ENCODE results near the gene KIF23.

KIF23 gene

DNA sequence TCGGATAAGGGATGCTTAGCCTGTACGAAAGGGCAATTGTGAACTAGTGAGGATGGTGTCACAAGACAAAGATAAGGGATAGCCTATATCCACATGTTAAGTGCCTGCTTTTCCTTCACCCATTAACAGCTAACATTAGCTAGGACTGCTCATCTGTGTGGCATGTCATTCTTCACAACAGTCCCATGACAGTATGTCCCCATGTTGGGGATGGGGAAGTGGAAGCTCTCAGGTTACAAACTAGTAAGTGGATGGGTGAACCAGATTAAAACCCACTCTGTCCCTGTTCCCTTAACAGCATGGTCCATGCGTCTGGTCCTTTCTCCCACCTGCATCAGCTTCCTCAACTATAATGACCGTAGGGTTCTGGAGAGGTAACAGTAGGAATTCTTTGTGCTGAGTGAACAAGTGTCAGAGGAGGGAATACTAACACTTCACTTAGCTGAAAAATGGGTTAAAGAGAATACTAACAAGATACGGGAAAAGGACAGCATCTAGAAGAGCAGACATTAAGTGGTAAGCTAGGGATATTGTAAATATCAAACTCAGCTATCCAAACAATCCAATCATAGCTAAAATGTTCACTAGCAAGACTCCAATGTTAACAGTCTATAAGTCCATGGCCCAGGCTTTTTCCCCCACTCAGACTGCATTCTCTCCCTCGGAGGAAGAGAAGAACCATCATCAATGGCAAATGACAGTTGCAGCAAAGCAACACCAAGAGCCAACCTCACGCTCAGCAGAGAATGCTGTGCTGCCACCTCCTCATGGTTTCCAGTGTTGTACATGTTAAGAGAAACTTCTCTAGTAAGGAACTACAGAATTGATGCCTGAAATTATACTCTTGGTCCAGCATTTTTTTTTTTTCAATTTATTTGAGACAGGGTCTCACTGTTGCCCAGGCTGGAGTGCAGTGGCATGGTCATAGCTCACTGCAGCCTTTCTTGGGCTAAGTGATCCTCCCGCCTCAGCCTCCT lies 43.4 kb downstream of the KIF23 start:
- peaks cover 28% of the 10 kb centered on the region for H3K4me1 Mint-ChIP-seq (ENCODE audit: low read depth)
- peaks cover 48% of the 10 kb centered on the region for H3K36me3 Mint-ChIP-seq (ENCODE audit: low read depth)
- H3K4me3 Mint-ChIP-seq, result no peak overlapping the region

DNA sequence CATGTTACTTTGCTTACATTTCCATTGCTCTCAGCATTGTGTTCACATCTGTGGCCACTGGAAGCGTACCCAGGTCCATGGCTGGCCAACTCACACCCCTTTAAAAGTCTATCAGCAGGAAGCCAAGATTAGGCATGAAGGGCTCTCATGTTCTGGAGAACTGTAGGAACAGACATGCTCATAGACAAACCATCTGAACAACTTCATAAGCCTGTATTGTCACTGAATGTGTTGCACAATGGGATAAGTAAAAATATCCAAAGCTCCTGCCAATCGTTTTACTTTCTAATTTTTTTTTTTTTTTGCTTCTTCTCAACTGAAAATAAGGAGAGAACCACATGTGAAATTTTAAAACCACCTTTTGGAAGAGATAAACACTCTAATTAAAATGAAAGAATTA lies 44.9 kb downstream of the KIF23 start:
- peaks cover 38% of the 10 kb centered on the region for H3K36me3 Mint-ChIP-seq (ENCODE audit: low read depth)
- H3K9me3 Mint-ChIP-seq, result no peaks in the 10 kb centered on the region
- H3K4me3 Mint-ChIP-seq, result no peak overlapping the region
- peaks cover 32% of the 10 kb centered on the region for H3K4me1 Mint-ChIP-seq (ENCODE audit: low read depth)
- H3K27me3 Mint-ChIP-seq (ENCODE audit: low read depth), result no peaks in the 10 kb centered on the region
- no peak for DNase-seq (ENCODE audit: low spot score)
- H3K27ac Mint-ChIP-seq, result no peak overlapping the region

More for the DNA sequence above, 43.4 kb downstream of the KIF23 start:
- no peak for DNase-seq (ENCODE audit: low spot score)
- H3K27me3 Mint-ChIP-seq (ENCODE audit: low read depth), result no peaks in the 10 kb centered on the region
- no peaks in the 10 kb centered on the region for H3K9me3 Mint-ChIP-seq
- no peak overlapping the region for H3K27ac Mint-ChIP-seq

DNA sequence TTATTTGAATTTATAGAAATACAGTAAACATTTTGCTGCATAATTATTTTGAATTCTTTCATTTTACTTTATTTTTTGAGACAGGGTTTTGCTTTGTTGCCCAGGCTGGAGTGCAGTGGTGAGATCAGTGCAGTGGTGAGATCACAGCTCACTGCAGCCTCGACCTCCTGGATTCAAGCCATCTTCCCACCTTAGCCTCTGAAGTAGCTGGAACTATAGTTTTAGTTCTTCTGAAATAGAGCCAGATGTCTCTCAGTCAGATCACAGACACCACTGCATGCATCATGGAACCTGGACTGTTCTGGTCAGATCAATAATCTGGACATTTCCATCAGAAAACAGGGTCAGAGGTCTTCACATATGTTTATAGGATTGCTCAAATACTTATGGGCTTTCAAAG lies 46.3 kb downstream of the KIF23 start:
- Mint-ChIP-seq H3K9me3 (no peaks in the 10 kb centered on the region), H3K36me3 (ENCODE audit: low read depth) (peaks cover 24% of the 10 kb centered on the region), H3K4me3 (no peak overlapping the region), H3K27me3 (ENCODE audit: low read depth) (peaks cover 9% of the 10 kb centered on the region), H3K27ac (no peak overlapping the region), H3K4me1 (ENCODE audit: low read depth) (peaks cover 18% of the 10 kb centered on the region)
- no peak for DNase-seq (ENCODE audit: low spot score)

GRCh38 chr15:69462030-69462492 lies 47.9 kb downstream of the KIF23 start:
- Mint-ChIP-seq H3K27me3 (ENCODE audit: low read depth) (peaks cover 14% of the 10 kb centered on the region), H3K36me3 (ENCODE audit: low read depth) (peaks cover 12% of the 10 kb centered on the region), H3K27ac (no peak overlapping the region), H3K4me1 (ENCODE audit: low read depth) (peaks cover 14% of the 10 kb centered on the region), H3K4me3 (peak overlapping the region; percentile 85), H3K9me3 (no peaks in the 10 kb centered on the region)
- DNase-seq (ENCODE audit: low spot score), result no peak

DNA sequence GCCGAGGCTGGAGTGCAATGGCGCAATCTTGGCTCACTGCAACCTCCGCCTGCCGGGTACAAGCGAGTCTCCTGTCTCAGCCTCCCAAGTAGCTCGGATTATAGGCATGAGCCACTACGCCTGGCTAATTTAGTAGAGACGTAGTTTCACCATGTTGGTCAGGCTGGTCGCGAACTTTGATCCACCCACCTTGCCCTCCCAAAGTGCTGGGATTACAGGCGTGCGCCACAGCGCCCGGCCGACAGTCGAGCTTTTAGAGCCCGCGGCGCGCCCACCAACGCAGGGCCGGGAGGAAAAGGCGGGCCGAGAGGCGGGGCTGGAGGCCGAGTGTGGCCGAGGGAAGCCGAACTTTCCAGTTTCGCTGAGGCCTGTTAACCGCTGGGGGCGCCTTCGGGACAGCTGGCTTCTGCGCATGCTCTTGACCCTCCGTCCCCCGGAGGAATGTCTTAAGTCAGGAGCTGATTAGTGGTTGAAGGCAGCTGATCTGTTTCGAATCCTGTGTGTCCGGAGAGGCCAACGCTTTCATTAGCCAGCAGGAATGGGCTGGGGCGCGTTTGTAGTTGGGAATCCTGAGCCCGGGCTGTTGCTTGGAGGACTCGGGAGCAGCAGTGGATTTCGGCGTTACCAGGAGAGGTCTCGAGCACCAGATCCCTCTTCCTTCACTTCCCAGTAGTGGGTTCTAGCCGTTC lies 48.5 kb downstream of the KIF23 start:
- Mint-ChIP-seq H3K4me3 (peak overlapping the region; percentile 85), H3K27me3 (ENCODE audit: low read depth) (peaks cover 14% of the 10 kb centered on the region), H3K27ac (peak overlapping the region; percentile 16), H3K9me3 (no peaks in the 10 kb centered on the region), H3K4me1 (ENCODE audit: low read depth) (peaks cover 14% of the 10 kb centered on the region), H3K36me3 (ENCODE audit: low read depth) (peaks cover 7% of the 10 kb centered on the region)
- DNase-seq (ENCODE audit: low spot score), result peak; percentile 89

- DNase-seq (ENCODE audit: low spot score), result no peak
- Mint-ChIP-seq H3K4me1 (ENCODE audit: low read depth) (peaks cover 17% of the 10 kb centered on the region), H3K9me3 (no peaks in the 10 kb centered on the region), H3K27ac (no peak overlapping the region), H3K4me3 (peak overlapping the region; percentile 85), H3K36me3 (ENCODE audit: low read depth) (peaks cover 6% of the 10 kb centered on the region), H3K27me3 (ENCODE audit: low read depth) (peaks cover 14% of the 10 kb centered on the region)
These were observed 49.1 kb downstream of the KIF23 start for GRCh38 chr15:69463182-69463756.

DNA sequence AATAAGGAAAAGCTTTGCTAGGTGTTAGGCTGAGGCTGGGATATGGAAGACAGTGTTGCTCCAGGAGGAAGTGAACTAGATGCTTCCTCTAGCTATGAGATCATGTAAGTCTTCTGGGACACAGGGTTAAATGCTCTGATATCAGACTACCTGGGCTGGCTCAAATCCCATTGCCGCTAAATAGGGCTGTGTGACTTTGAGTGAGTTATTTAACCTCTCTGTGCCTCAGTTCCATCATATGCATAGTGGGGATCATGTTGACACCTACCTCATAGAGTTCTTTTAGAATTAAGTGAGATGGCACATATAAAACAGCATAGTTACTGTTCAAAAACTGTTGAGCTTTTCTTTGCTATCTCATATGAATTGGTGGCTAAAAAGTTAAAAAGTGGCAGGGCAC lies 51.1 kb downstream of the KIF23 start:
- H3K9me3 Mint-ChIP-seq, result no peaks in the 10 kb centered on the region
- peaks cover 33% of the 10 kb centered on the region for H3K4me1 Mint-ChIP-seq (ENCODE audit: low read depth)
- H3K36me3 Mint-ChIP-seq (ENCODE audit: low read depth), result no peaks in the 10 kb centered on the region
- DNase-seq (ENCODE audit: low spot score), result no peak
- H3K27ac Mint-ChIP-seq, result no peak overlapping the region
- H3K4me3 Mint-ChIP-seq, result no peak overlapping the region
- peaks cover 14% of the 10 kb centered on the region for H3K27me3 Mint-ChIP-seq (ENCODE audit: low read depth)

DNA sequence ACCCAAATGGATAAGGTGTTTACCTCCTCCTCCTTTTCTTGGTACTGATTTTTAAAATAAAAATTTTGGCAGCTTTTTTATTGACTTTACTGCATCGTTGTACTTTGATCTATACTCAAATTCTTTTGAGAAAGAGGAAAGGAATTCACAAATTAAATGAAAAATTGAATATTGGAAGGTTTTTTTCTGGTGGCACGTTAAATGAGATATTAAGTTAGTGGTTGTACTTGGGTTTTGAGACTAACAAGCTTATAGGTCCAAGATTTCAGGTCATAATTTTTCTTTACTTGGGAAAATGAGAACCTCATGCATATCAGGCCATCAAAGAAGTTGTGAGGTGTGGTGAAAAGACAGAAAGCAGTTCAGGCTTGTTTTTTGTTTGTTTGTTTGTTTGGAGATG lies 52.6 kb downstream of the KIF23 start:
- Mint-ChIP-seq H3K9me3 (no peaks in the 10 kb centered on the region), H3K4me3 (no peak overlapping the region), H3K36me3 (ENCODE audit: low read depth) (no peaks in the 10 kb centered on the region), H3K4me1 (ENCODE audit: low read depth) (peaks cover 31% of the 10 kb centered on the region), H3K27me3 (ENCODE audit: low read depth) (peaks cover 20% of the 10 kb centered on the region), H3K27ac (no peak overlapping the region)
- DNase-seq (ENCODE audit: low spot score), result no peak

GRCh38 chr15:69467636-69468035 lies 53.5 kb downstream of the KIF23 start:
- Mint-ChIP-seq H3K4me1 (ENCODE audit: low read depth) (peaks cover 27% of the 10 kb centered on the region), H3K4me3 (no peak overlapping the region), H3K27ac (no peak overlapping the region), H3K36me3 (ENCODE audit: low read depth) (no peaks in the 10 kb centered on the region), H3K9me3 (no peaks in the 10 kb centered on the region), H3K27me3 (ENCODE audit: low read depth) (peaks cover 23% of the 10 kb centered on the region)
- no peak for DNase-seq (ENCODE audit: low spot score)

DNA sequence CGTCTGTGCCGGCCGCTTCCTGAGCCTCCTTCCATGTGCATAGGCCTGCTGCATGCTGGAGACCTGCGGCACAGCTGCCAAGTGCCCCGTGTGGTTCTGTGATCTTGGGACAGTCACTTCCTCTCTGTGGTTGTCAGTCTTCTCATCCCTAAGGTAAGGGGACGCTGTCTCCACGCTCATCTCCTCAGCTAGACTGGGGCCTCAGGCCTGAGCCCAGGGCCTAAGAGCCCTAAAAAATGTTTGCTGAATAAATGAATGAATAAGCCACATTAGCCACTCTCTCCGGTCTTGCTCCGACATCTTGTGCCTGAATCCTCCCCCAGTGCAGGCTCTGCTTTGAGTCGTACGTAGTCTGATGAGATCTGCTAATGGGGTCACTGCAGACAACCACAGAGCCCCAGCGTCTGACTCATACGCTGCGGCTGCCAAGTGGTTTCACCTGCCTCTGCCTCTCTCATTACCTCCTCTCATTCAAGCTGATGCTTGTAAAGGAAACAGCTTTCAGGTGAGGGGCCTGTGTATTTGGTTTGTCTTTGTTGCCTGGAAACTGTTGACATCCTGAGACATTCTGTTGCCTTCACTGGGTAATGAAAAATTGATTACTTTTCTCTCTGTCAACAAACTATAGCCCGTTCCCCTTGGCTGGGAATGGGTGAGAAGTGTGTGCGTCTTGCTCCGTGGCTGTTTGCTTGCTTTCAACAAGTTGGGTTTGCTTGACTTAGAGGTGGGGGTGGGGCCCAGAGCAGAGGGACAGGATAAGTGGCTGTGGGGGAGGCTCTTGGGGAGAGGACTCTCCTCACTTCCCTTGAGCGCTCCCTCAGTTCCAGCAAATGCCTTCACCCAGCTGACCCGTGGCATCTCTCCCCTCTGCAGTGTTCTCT lies 54.3 kb downstream of the KIF23 start:
- Mint-ChIP-seq H3K4me3 (peak overlapping the region; percentile 73), H3K27me3 (ENCODE audit: low read depth) (peaks cover 23% of the 10 kb centered on the region), H3K9me3 (no peaks in the 10 kb centered on the region), H3K27ac (peak overlapping the region; percentile 85), H3K36me3 (ENCODE audit: low read depth) (no peaks in the 10 kb centered on the region), H3K4me1 (ENCODE audit: low read depth) (peaks cover 25% of the 10 kb centered on the region)
- DNase-seq (ENCODE audit: low spot score), result peak; percentile 79

- no peak for DNase-seq (ENCODE audit: low spot score)
- peak overlapping the region; percentile 73 for H3K4me3 Mint-ChIP-seq
- H3K4me1 Mint-ChIP-seq (ENCODE audit: low read depth), result peaks cover 22% of the 10 kb centered on the region
- no peaks in the 10 kb centered on the region for H3K36me3 Mint-ChIP-seq (ENCODE audit: low read depth)
- H3K27ac Mint-ChIP-seq, result no peak overlapping the region
- peaks cover 25% of the 10 kb centered on the region for H3K27me3 Mint-ChIP-seq (ENCODE audit: low read depth)
- no peaks in the 10 kb centered on the region for H3K9me3 Mint-ChIP-seq
These were observed 55.5 kb downstream of the KIF23 start for GRCh38 chr15:69469467-69470201.

DNA sequence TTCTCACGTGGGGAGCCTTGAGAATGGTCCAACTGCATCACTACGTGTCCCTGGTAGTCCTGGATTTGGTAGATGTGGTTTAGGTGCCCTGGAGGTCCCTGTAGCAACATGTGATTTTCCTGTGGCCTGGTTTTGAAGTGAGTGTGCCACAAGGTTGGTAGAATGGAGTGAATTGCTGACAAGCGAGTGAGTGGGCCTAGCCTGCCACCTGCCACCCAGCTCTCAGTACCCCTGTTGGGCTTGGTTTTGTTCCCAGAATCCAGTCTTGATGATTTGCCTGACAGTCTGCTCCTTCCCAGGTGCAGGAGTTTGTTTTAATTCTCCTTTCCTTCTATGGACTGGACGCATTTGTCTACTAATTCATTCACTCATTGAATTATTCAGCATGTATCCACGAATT lies 57.9 kb downstream of the KIF23 start:
- no peak for DNase-seq (ENCODE audit: low spot score)

GRCh38 chr15:69472562-69472961 lies 58.4 kb downstream of the KIF23 start:
- H3K27ac Mint-ChIP-seq, result no peak overlapping the region
- peaks cover 21% of the 10 kb centered on the region for H3K27me3 Mint-ChIP-seq (ENCODE audit: low read depth)
- H3K4me3 Mint-ChIP-seq, result no peak overlapping the region
- H3K4me1 Mint-ChIP-seq (ENCODE audit: low read depth), result peaks cover 19% of the 10 kb centered on the region
- H3K36me3 Mint-ChIP-seq (ENCODE audit: low read depth), result no peaks in the 10 kb centered on the region
- no peaks in the 10 kb centered on the region for H3K9me3 Mint-ChIP-seq
- DNase-seq (ENCODE audit: low spot score), result no peak

More for the DNA sequence above, 57.9 kb downstream of the KIF23 start:
- Mint-ChIP-seq H3K36me3 (ENCODE audit: low read depth) (no peaks in the 10 kb centered on the region), H3K4me3 (no peak overlapping the region), H3K27ac (no peak overlapping the region), H3K4me1 (ENCODE audit: low read depth) (peaks cover 19% of the 10 kb centered on the region), H3K9me3 (no peaks in the 10 kb centered on the region), H3K27me3 (ENCODE audit: low read depth) (peaks cover 20% of the 10 kb centered on the region)
